Activated CD8-positive, alpha-beta memory T cell treated with anti-CD3 and anti-CD28 coated beads, Interleukin-2, amount 50 U/mL, for 1 hour (primary cell): ENCODE results near the gene NUTM2G.
"Not testable (repeated sequence)": the region's sequence is repeated elsewhere in the genome, so short reads cannot be mapped to it uniquely, and the experiment has no call there.

ENCODE experiments used
- DNase-seq: peaks from one replicate; pipeline ENCODE4 v3.0.0-alpha.2; 2020; ENCODE audit errors: extremely low read depth

The NUTM2G gene

DNA sequence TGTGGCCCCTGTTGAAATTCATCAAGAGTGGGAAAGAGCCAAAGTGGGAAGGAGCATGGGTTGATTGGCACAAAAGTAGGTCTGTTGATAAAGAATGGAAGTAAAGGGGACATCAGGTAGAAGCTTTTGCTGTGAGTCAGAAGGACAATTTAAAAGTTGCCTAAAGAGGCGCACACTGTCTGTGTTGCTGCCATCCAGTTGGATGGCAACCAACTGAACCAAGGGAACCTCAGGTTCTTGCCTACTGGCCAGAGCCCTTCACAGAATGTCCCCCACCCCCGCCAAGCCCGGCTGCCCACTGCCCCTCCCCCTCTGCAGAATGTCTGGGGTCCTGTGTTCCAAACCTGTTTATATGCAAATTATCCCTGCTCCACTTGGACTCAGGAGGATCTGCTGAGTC, at the start of gene NUTM2G:
Gene NUTM2G, plus strand, starts transcription at position 301 of the 400 bp plus-strand sequence. CDS start 182 bp downstream, outside the sequence.
- not testable (repeated sequence) for DNase-seq

DNA sequence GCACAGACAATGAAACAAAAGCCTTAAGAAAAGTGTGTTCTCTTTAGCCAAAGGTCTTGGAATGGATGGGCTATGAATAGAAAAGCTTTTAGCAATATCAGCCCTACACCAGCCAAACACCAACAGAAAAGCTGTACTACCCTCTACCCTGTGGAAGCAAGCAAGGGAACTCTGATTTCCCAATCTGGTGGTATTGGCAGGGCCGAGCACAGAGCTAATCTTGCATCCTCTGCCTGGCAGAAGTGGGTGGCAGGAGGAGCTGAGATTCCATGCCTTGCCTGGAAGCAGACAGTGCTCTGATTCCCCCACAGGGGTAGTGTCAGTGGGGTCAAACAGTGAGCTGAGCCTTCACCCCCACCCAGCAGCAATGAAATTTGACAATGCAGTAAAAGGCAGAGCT, 44.7 kb upstream of the NUTM2G start:
- DNase-seq: no peak

- no peak for DNase-seq
Measured at GRCh38 chr9:96884443-96884842, 44.2 kb upstream of the NUTM2G start.

DNA sequence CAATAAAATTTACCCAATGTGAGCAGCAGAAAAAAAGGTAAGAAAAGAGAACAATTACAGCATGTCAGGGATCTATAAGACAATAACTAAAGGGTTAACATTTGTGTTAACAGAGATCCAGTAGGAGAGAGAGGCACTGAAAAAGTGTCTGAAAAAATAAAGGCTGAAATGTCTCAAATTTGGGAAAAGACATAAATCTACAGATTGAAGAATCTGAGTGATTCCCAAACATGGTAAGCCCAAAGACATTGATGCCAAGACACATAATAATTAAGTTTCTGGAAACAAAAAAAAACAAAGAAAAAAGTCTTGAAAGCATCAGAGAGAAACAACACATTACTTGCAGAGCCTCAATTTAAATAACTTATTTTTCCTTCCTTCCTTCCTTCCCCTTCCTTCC, 43.2 kb upstream of the NUTM2G start:
- DNase-seq: no peak

DNA sequence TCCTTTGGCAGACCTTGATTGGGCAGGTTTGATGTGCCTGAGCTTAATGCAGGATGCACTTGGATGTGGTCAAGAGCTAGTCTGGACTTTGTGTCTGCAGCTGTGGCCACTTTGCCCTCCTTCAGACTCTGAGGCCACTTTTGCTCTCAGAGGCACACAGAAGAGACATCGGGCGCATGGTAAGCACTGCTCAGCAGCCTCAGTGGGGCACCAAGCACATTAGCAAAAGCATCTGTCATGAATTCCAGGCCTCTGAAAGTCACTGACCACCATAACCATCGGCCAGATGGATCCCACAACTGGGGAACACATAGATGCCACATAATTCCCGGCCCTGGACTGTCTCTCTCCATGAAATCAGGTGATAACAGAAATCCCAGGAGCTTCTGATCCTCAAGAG, 40.1 kb upstream of the NUTM2G start:
- DNase-seq: no peak

DNA sequence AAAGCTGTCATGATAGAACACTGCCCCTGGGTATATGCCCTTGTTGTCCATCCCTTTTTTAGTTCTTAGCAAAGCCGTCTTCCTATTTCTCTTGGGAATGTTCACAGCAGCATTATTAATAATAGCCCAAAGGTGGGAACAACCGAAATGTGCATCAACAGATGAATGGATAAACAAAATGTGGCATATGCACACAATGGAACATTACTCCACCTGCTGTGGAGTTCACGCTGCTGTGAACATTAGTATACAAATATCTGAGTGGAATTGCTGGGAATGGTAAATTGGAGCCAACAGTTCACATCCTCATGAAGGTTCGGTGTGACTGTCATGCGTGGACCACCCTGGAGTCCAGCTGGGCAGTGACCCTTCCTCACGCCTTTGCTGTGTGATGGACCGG, 36.5 kb upstream of the NUTM2G start:
- no peak for DNase-seq

- not testable (repeated sequence) for DNase-seq
Measured at GRCh38 chr9:96900010-96900409, 28.6 kb upstream of the NUTM2G start.

- DNase-seq: not testable (repeated sequence)
Measured at GRCh38 chr9:96904947-96905722, 23.5 kb upstream of the NUTM2G start.

- DNase-seq: not testable (repeated sequence)
Measured at GRCh38 chr9:96908479-96908878, 20.2 kb upstream of the NUTM2G start.

DNA sequence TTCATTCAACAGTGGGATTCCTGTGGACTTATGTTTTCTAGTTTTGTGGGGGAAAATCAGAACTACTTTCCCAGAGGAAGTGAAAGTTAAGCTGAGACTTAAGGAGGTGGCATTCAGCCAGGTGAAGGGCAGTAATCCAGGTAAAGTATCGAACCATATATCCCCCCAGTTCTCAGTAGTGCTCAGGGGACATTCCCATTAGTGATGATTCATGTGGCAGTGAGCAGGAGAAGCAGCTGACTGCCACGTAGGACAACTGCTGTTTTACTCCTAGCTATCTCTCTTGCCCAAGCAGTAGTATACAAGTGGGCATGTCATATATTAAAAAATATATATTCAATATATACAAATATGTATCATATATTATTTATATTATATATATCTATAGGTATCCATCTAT, 13.1 kb upstream of the NUTM2G start:
- not testable (repeated sequence) for DNase-seq

DNA sequence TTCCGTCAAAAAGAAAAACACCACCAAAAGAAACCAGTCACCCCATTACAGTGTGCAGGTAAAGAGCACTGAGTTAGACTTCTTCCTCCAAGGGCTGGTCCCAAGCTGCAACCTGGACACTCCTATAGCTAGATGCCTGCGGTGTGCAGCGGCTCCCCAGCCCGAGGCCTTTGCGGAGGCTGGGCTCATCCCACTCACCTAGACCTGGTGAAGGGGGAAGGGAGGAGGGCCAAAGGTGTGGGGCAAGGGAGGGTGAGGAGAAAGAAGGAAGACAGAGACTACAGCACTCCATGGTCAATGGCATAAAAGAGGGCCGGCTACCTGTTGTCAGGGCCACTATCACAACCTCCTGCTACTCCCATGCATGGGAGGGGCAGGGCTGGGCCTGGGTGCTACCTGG, 12.1 kb upstream of the NUTM2G start:
- not testable (repeated sequence) for DNase-seq

GRCh38 chr9:96918550-96918949, 10.1 kb upstream of the NUTM2G start:
- DNase-seq: not testable (repeated sequence)

- DNase-seq: not testable (repeated sequence)
Measured at GRCh38 chr9:96920803-96921202, 7.8 kb upstream of the NUTM2G start.

GRCh38 chr9:96925587-96925986, 3.1 kb upstream of the NUTM2G start:
- DNase-seq: not testable (repeated sequence)

GRCh38 chr9:96931665-96932064, 3.0 kb downstream of the NUTM2G start:
- not testable (repeated sequence) for DNase-seq

DNA sequence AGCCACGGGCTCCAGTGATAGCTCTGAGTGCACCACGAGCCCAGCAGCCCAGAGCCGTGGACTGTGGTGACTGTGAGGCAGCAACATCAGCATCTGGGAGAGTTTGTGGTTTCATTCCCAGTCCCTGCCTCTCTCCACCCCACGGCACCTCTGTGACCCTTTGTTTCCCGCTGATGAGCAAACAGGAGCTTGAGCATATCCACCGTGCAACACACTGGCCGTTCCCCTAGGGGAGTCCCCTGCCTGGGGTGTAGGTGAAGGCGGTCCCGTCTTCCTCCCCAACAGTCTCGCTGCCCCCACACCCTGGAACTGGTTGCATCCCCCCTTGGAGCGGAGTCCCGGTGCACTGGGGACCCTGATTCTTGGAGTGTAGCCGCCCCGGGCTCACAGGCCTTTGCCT, 5.5 kb downstream of the NUTM2G start:
- not testable (repeated sequence) for DNase-seq

GRCh38 chr9:96934706-96935105, 6.1 kb downstream of the NUTM2G start:
- DNase-seq: not testable (repeated sequence)

- not testable (repeated sequence) for DNase-seq
Measured at GRCh38 chr9:96935401-96935800, 6.8 kb downstream of the NUTM2G start.

DNA sequence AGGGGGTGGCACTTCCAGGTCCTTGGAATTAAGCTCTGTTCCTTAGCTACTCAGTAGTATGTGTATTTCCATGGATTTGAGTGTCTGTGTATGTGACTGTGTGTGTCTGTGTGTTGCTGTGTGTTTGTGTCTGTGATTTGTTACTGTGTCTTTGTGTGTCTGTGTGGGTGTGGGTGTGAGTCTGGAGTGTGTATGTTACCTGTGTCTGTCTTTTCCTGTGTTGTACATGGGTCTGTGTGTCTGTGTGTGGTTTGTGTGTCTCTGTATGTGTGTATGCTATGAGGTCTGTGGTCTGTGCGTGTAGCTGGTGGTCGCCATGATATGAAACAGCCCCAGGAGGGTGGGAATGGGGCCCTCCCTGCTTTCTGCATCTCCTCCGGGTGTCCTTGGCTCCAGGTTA, 8.8 kb downstream of the NUTM2G start:
- not testable (repeated sequence) for DNase-seq

DNA sequence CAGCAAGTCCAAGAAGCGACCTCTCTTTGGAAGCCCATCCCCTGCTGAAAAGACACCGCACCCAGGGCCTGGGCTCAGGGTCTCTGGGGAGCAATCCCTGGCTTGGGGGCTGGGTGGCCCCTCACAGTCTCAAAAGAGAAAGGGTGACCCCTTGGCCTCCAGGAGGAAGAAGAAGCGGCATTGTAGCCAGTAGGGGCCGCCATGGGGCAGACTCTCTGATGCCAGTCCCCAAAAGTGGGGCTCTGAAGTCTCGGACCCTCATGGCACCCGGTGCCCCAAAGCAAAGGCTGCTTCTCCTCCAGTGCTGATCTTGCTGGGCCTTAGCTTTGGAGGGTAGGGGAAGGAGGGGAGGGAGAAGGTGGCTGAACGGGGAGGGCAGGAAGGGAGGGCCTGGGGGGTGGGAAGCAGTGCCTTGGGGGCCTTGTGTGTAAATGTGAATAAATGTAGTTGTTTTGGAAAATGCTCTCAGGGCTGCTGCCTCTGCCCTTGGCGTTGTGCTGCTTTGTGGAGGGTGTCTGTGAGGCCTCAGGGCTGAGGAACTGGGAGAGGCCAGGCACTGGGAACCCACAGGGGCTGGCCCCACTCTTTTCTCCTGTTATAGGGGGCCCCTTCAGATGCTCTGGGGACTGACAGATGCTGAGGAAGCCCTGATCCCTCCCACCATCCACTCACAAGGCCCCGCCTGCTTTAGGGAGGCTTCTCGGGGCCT, 10.5 kb downstream of the NUTM2G start:
- DNase-seq: not testable (repeated sequence)

- not testable (repeated sequence) for DNase-seq
Measured at GRCh38 chr9:96940982-96941381, 12.3 kb downstream of the NUTM2G start.

GRCh38 chr9:96941628-96942027, 13.0 kb downstream of the NUTM2G start:
- not testable (repeated sequence) for DNase-seq

DNA sequence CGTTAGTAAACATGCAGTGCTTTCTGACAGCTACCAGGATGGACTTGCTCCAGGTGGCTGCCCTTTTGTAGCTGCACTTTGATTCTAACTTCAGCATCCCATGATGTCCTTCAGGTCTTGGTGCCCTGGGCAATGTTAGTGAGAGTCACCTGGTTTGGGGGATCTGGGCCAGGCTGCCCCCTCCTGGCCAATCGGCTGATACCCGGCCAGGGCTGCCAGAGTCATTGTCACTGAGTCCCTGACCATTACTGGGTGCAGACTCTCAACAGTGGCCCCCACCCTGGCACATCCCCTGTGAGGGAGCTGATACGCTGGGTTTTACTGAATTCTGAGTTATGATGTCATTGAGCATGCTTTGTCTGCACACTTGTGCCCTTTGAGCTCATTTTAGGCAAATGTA, 13.5 kb downstream of the NUTM2G start:
- DNase-seq: not testable (repeated sequence)
